IMR-90 (cell line): Measurements from ENCODE around the gene DRAP1. TPM values are rescaled to one million over a fixed set of nuclear protein-coding genes. Genes with fewer than 3 reads are reported as not detected.

Experiments
- ATAC-seq: fragments of 200-7000 bp; cut with Tn5 transposase; 2 replicates; pipeline ENCODE4 v1.9.1; 2020; ENCODE audit warnings: low read depth, mild to moderate bottlenecking, moderate library complexity
- BruUV-seq: library from RNA; stranded (reverse); fragments of 400-500 nt; replicated peaks from 2 replicates; lab custom pipeline; 2021; lab: Mats Ljungman, UMichigan
- CTCF ChIA-PET: fragments of 300-600 bp; formaldehyde crosslinking; extraction: SDS; loops from one replicate; lab custom pipeline; 2021; ENCODE audit warnings: antibody characterized with exemption; lab: Yijun Ruan, JAX
- POLR2A ChIA-PET: fragments of 300-600 bp; sonication (Branson Sonifier 250); formaldehyde crosslinking; loops from one replicate; lab custom pipeline; 2022; ENCODE audit warnings: antibody characterized with exemption; ENCODE audit not compliant: unreplicated experiment; lab: Charles Lee
- DNase-seq: peaks from one replicate; pipeline ENCODE4 v3.0.0; 2013
- H2AFZ ChIP-seq: replicated peaks from 2 replicates; pipeline ENCODE3; 2013; ENCODE audit warnings: low read length, mild to moderate bottlenecking; ENCODE audit not compliant: poor library complexity
- H2AK5ac ChIP-seq: 2 replicates; pipeline ENCODE4 v1.6.1; 2013; ENCODE audit warnings: low read depth, low read length, inconsistent platforms
- H2AK9ac ChIP-seq: replicated peaks from 2 replicates; pipeline ENCODE3; 2013; ENCODE audit warnings: mild to moderate bottlenecking, low read depth, low read length, moderate library complexity; ENCODE audit not compliant: poor library complexity
- H2BK120ac ChIP-seq: 2 replicates; pipeline ENCODE4 v1.6.1; 2013; ENCODE audit warnings: low read depth, low read length, inconsistent platforms
- H2BK15ac ChIP-seq: 3 replicates; pipeline ENCODE4 v1.6.1; 2013; ENCODE audit warnings: low read depth, low read length, inconsistent platforms
- H2BK20ac ChIP-seq: 2 replicates; pipeline ENCODE4 v1.6.1; 2013; ENCODE audit warnings: low read depth, mild to moderate bottlenecking, inconsistent platforms, low read length, moderate library complexity
- H2BK5ac ChIP-seq: 2 replicates; pipeline ENCODE4 v1.6.1; 2013; ENCODE audit warnings: mild to moderate bottlenecking, low read depth, low read length, inconsistent platforms; ENCODE audit not compliant: poor library complexity, severe bottlenecking
- H3K14ac ChIP-seq: replicated peaks from 2 replicates; pipeline ENCODE4 v1.6.1; 2013; ENCODE audit warnings: low read depth, low read length, inconsistent platforms
- H3K18ac ChIP-seq: 2 replicates; pipeline ENCODE4 v1.6.1; 2013; ENCODE audit warnings: low read depth, low read length, control low read depth
- H3K23ac ChIP-seq: 2 replicates; pipeline ENCODE4 v1.6.1; 2013; ENCODE audit warnings: low read depth, low read length, inconsistent platforms
- H3K27ac ChIP-seq: 2 replicates; pipeline ENCODE4 v1.5.1; 2013; ENCODE audit warnings: mild to moderate bottlenecking, control low read depth, low read length; ENCODE audit not compliant: insufficient read depth
- H3K27me3 ChIP-seq: 2 replicates; pipeline ENCODE4 v1.6.1; 2013; ENCODE audit warnings: low read length; ENCODE audit not compliant: control insufficient read depth, insufficient read depth
- H3K36me3 ChIP-seq: 2 replicates; pipeline ENCODE4 v1.6.1; 2013; ENCODE audit warnings: low read length, mixed read lengths; ENCODE audit not compliant: control insufficient read depth, insufficient read depth
- H3K4ac ChIP-seq: 2 replicates; pipeline ENCODE4 v1.6.1; 2013; ENCODE audit warnings: low read depth, low read length, inconsistent platforms
- H3K4me1 ChIP-seq: 2 replicates; pipeline ENCODE4 v1.6.1; 2013; ENCODE audit warnings: low read length, mixed read lengths; ENCODE audit not compliant: control insufficient read depth, insufficient read depth
- H3K4me2 ChIP-seq: 2 replicates; pipeline ENCODE4 v1.6.1; 2013; ENCODE audit warnings: low read depth, mild to moderate bottlenecking, control low read depth, low read length, moderate library complexity
- H3K4me3 ChIP-seq: 2 replicates; pipeline ENCODE4 v1.5.1; 2013; ENCODE audit warnings: low read depth, mild to moderate bottlenecking, control low read depth, low read length, moderate library complexity; ENCODE audit not compliant: insufficient read depth
- H3K56ac ChIP-seq: 2 replicates; pipeline ENCODE4 v1.6.1; 2013; ENCODE audit warnings: low read length, inconsistent platforms; ENCODE audit not compliant: insufficient read depth; ENCODE audit errors: extremely low read depth
- H3K79me1 ChIP-seq, 2 experiments: 2 replicates each; pipeline ENCODE4 v1.6.1; 2013; ENCODE audit warnings: low read length in 2 of 2, inconsistent platforms in 1 of 2, low read depth in 1 of 2
- H3K9ac ChIP-seq: 2 replicates; pipeline ENCODE4 v1.6.1; 2013; ENCODE audit warnings: low read depth, low read length, control low read depth
- H3K9me1 ChIP-seq: 2 replicates; pipeline ENCODE4 v1.6.1; 2013; ENCODE audit warnings: low read length, inconsistent platforms; ENCODE audit not compliant: insufficient read depth
- H3K9me3 ChIP-seq: 2 replicates; pipeline ENCODE4 v1.6.1; 2013; ENCODE audit warnings: low read length; ENCODE audit not compliant: control insufficient read depth, insufficient read depth
- H4K20me1 ChIP-seq: 2 replicates; pipeline ENCODE4 v1.6.1; 2013; ENCODE audit warnings: low read length, inconsistent platforms; ENCODE audit not compliant: insufficient read depth
- H4K5ac ChIP-seq: 2 replicates; pipeline ENCODE4 v1.6.1; 2013; ENCODE audit warnings: mild to moderate bottlenecking, low read depth, low read length, control low read depth
- H4K8ac ChIP-seq, 2 experiments: 2 replicates each; pipeline ENCODE4 v1.6.1; 2013; ENCODE audit warnings: low read depth in 2 of 2, low read length in 2 of 2, control low read depth in 1 of 2, inconsistent platforms in 1 of 2
- H4K91ac ChIP-seq: 2 replicates; pipeline ENCODE4 v1.6.1; 2013; ENCODE audit warnings: low read depth, low read length, inconsistent platforms; ENCODE audit not compliant: insufficient read depth
- BHLHE40 ChIP-seq: fragments of 150-350 bp; IDR thresholded peaks from 2 replicates; pipeline ENCODE4 v1.6.1; 2016; ENCODE audit warnings: mild to moderate bottlenecking, low read depth, low read length
- CEBPB ChIP-seq: IDR thresholded peaks from 2 replicates; pipeline ENCODE4 v1.6.1; 2012; ENCODE audit warnings: low read depth, low read length, improper control_type of control experiment
- CHD1 ChIP-seq: IDR thresholded peaks from 2 replicates; pipeline ENCODE4 v1.6.1; 2012; ENCODE audit warnings: low read depth, low read length, improper control_type of control experiment
- FOS ChIP-seq: fragments of 150-350 bp; IDR thresholded peaks from 2 replicates; pipeline ENCODE4 v1.6.1; 2016; ENCODE audit warnings: low read depth, low read length
- MAFK ChIP-seq: IDR thresholded peaks from 2 replicates; pipeline ENCODE4 v1.6.1; 2012; ENCODE audit warnings: low read depth, low read length, improper control_type of control experiment
- MAZ ChIP-seq: IDR thresholded peaks from 2 replicates; pipeline ENCODE4 v1.6.1; 2012; ENCODE audit warnings: low read depth, mild to moderate bottlenecking, low read length, improper control_type of control experiment, moderate library complexity, borderline replicate concordance
- MXI1 ChIP-seq: IDR thresholded peaks from 2 replicates; pipeline ENCODE4 v1.6.1; 2012; ENCODE audit warnings: low read depth, mild to moderate bottlenecking, low read length, moderate library complexity, borderline replicate concordance
- NFE2L2 ChIP-seq: fragments of 150-350 bp; IDR thresholded peaks from 2 replicates; pipeline ENCODE4 v1.6.1; 2016; ENCODE audit warnings: low read depth, mild to moderate bottlenecking, low read length
- POLR2A ChIP-seq: IDR thresholded peaks from 2 replicates; pipeline ENCODE4 v1.6.1; 2012; ENCODE audit warnings: mild to moderate bottlenecking, low read depth, low read length
- RAD21 ChIP-seq: IDR thresholded peaks from 2 replicates; pipeline ENCODE4 v1.6.1; 2012; ENCODE audit warnings: low read length, improper control_type of control experiment
- RCOR1 ChIP-seq: IDR thresholded peaks from 2 replicates; pipeline ENCODE4 v1.6.1; 2012; ENCODE audit warnings: mild to moderate bottlenecking, low read length, improper control_type of control experiment; ENCODE audit not compliant: insufficient replicate concordance
- RFX5 ChIP-seq: IDR thresholded peaks from 2 replicates; pipeline ENCODE4 v1.8.0; 2012; ENCODE audit warnings: low read depth, mild to moderate bottlenecking, low read length, moderate library complexity
- SMC3 ChIP-seq: fragments of 150-350 bp; IDR thresholded peaks from 2 replicates; pipeline ENCODE4 v1.6.1; 2016; ENCODE audit warnings: low read depth, mild to moderate bottlenecking, antibody characterized with exemption, low read length, moderate library complexity
- WGBS, 2 experiments: methylation state at CpG; one replicate each; pipeline versions ENCODE4 v1.1.5 to v1.1.7; 2013; ENCODE audit warnings: missing lambda C conversion rate in 2 of 2; ENCODE audit not compliant: insufficient read length in 1 of 2; ENCODE audit errors: extremely low coverage in 2 of 2; 5-methylcytosine and 5-hydroxymethylcytosine counted together
- dilution Hi-C: fragments of 300-500 bp; cut with HindIII; formaldehyde crosslinking; loops from one replicate; pipeline ENCODE4 v1.14.3; 2018; ENCODE audit warnings: low sequenced_read_pairs; ENCODE audit not compliant: unreplicated experiment
- in situ Hi-C: fragments of 300-500 bp; cut with MboI; formaldehyde crosslinking; loops from 3 replicates; pipeline ENCODE4 v1.14.3; 2019; ENCODE audit warnings: low sequenced_read_pairs, inconsistent platforms, mixed read lengths
- intact Hi-C: fragments of 100-400 bp; cut with micrococcal nuclease; formaldehyde crosslinking; loops from 2 replicates; pipeline ENCODE4 v1.10.0; 2022
- polyA plus RNA-seq, 3 experiments: library from polyadenylated mRNA; depleted of rRNA; stranded (reverse); fragments of >200 nt; gene quantifications; 2 replicates each; pipeline ENCODE4 v1.2.3, GENCODE V29; 2012; ENCODE audit warnings: low replicate concordance in 1 of 3
- total RNA-seq: library from RNA; depleted of rRNA; stranded (reverse); fragments of >200 nt; gene quantifications from 2 replicates; pipeline ENCODE4 v1.2.3, GENCODE V29; 2012
- TF ChIP-seq, protein P1 (sequence below): conservative IDR thresholded peaks from 2 replicates; pipeline ENCODE4 v1.5.1; 2012; ENCODE audit warnings: mild to moderate bottlenecking, low read depth, low read length, improper control_type of control experiment
- TF ChIP-seq, protein P2 (sequence below): fragments of 150-350 bp; IDR thresholded peaks from 2 replicates; pipeline ENCODE4 v1.6.1; 2017; ENCODE audit warnings: mild to moderate bottlenecking, antibody characterized with exemption, low read length, low read depth
- TF ChIP-seq, protein P3 (sequence below): fragments of 150-350 bp; IDR thresholded peaks from 2 replicates; pipeline ENCODE4 v1.6.1; 2016; ENCODE audit warnings: low read depth, mild to moderate bottlenecking, low read length, moderate library complexity, borderline replicate concordance

The DRAP1 gene
- total and polyA plus RNA-seq, 2 of the 4 experiments (the other 2 are of a cell fraction) = 237 to 344 TPM

DNA sequence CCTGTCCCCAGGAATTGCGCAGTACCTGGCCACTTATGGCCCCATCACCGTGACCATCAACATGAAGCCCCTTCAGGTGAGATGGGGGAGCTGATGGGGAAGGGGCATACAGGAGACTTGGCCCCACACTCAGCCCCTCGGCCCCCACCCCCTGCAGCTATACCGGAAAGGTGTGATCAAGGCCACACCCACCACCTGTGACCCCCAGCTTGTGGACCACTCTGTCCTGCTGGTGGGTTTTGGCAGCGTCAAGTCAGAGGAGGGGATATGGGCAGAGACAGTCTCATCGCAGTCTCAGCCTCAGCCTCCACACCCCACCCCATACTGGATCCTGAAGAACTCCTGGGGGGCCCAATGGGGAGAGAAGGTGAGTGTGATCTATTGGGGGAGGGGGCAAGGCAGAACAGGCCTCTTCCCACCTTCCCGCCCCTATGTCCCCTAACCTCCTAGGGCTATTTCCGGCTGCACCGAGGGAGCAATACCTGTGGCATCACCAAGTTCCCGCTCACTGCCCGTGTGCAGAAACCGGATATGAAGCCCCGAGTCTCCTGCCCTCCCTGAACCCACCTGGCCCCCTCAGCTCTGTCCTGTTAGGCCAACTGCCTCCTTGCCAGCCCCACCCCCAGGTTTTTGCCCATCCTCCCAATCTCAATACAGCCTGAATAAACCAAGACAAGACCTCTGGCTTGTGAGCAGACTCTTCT, 36.0 kb upstream of the DRAP1 start:
- intact Hi-C loops (no loop called here), in situ Hi-C loops (loop anchor here (5.0 kb wide), 1 partner anchor 104 kb away; no protein-coding TSS in a partner anchor), dilution Hi-C loops (no loop called here)
- ChIA-PET POLR2A (no interaction called here), CTCF (no interaction called here)
- no peak overlapping the region for H3K18ac ChIP-seq
- no peak overlapping the region for H3K4me2 ChIP-seq
- H2BK15ac ChIP-seq = no peak overlapping the region
- H2AK5ac ChIP-seq = no peak overlapping the region
- peaks cover 8% of the 10 kb centered on the region for H3K9me1 ChIP-seq
- H3K14ac ChIP-seq = no peak overlapping the region
- no peak for DNase-seq
- H3K79me1 ChIP-seq = peaks cover 9 to 52% of the 10 kb centered on the region in 2 experiments
- H4K20me1 ChIP-seq = peaks cover 18% of the 10 kb centered on the region; the same call in 1 of the 2 replicates
- no peak overlapping the region for H3K56ac ChIP-seq
- H2BK5ac ChIP-seq = no peak overlapping the region
- no peaks in the 10 kb centered on the region for H3K9me3 ChIP-seq
- no peak overlapping the region for H2BK120ac ChIP-seq
- H3K36me3 ChIP-seq = peaks cover 40% of the 10 kb centered on the region
- no peak overlapping the region for H4K8ac ChIP-seq
- no peaks in the 10 kb centered on the region for H3K27me3 ChIP-seq
- no peak overlapping the region for H2BK20ac ChIP-seq
- H4K91ac ChIP-seq = no peak overlapping the region
- H3K4ac ChIP-seq = no peak overlapping the region
- no peak overlapping the region for H2AK9ac ChIP-seq
- no peak overlapping the region for H3K23ac ChIP-seq
- TF ChIP-seq RFX5 = no peak
- TF ChIP-seq RCOR1 = no peak
- TF ChIP-seq, protein P1, sequence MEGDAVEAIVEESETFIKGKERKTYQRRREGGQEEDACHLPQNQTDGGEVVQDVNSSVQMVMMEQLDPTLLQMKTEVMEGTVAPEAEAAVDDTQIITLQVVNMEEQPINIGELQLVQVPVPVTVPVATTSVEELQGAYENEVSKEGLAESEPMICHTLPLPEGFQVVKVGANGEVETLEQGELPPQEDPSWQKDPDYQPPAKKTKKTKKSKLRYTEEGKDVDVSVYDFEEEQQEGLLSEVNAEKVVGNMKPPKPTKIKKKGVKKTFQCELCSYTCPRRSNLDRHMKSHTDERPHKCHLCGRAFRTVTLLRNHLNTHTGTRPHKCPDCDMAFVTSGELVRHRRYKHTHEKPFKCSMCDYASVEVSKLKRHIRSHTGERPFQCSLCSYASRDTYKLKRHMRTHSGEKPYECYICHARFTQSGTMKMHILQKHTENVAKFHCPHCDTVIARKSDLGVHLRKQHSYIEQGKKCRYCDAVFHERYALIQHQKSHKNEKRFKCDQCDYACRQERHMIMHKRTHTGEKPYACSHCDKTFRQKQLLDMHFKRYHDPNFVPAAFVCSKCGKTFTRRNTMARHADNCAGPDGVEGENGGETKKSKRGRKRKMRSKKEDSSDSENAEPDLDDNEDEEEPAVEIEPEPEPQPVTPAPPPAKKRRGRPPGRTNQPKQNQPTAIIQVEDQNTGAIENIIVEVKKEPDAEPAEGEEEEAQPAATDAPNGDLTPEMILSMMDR = no peak
- no peak for TF ChIP-seq RAD21
- no peak for TF ChIP-seq MAFK
- no peak for TF ChIP-seq FOS
- TF ChIP-seq BHLHE40 = no peak
- TF ChIP-seq CHD1 = no peak
- TF ChIP-seq, protein P2, sequence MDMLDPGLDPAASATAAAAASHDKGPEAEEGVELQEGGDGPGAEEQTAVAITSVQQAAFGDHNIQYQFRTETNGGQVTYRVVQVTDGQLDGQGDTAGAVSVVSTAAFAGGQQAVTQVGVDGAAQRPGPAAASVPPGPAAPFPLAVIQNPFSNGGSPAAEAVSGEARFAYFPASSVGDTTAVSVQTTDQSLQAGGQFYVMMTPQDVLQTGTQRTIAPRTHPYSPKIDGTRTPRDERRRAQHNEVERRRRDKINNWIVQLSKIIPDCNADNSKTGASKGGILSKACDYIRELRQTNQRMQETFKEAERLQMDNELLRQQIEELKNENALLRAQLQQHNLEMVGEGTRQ = no peak
- TF ChIP-seq MXI1 = no peak
- TF ChIP-seq CEBPB = no peak
- TF ChIP-seq SMC3 = no peak
- TF ChIP-seq NFE2L2 = no peak
- TF ChIP-seq, protein P3, sequence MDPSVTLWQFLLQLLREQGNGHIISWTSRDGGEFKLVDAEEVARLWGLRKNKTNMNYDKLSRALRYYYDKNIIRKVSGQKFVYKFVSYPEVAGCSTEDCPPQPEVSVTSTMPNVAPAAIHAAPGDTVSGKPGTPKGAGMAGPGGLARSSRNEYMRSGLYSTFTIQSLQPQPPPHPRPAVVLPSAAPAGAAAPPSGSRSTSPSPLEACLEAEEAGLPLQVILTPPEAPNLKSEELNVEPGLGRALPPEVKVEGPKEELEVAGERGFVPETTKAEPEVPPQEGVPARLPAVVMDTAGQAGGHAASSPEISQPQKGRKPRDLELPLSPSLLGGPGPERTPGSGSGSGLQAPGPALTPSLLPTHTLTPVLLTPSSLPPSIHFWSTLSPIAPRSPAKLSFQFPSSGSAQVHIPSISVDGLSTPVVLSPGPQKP = no peak
- TF ChIP-seq MAZ = no peak
- TF ChIP-seq POLR2A = no peak; the same call in 1 of the 2 replicates
- ATAC-seq = no peak
- H4K5ac ChIP-seq = no peak overlapping the region
- 94% methylated on average over 6 of the region's 13 CpGs; no CpG with 5 or more reads in 1 of the 2 experiments for WGBS, 2 experiments
- no peak overlapping the region for H3K27ac ChIP-seq
- BruUV-seq = no TSS peak
- peaks cover 2% of the 10 kb centered on the region for H3K4me1 ChIP-seq
- no peak overlapping the region for H3K9ac ChIP-seq
- no peak overlapping the region for H3K4me3 ChIP-seq
- H2AFZ ChIP-seq = no peak overlapping the region
